Measurements from ENCODE around the gene IL10RB. TPM values are rescaled to one million over a fixed set of nuclear protein-coding genes. Genes with fewer than 3 reads are reported as not detected.

Gene IL10RB
- total RNA-seq, 1 experiment from 2014 or later, result 107 TPM

- no peak for DNase-seq (ENCODE audit: low spot score)
Observed at GRCh38 chr21:33266789-33267135, 595 bp downstream of the IL10RB start.

GRCh38 chr21:33267250-33267649 is 1.1 kb downstream of the IL10RB start:
- no peak for DNase-seq (ENCODE audit: low spot score)

GRCh38 chr21:33268393-33268736 is 2.2 kb downstream of the IL10RB start:
- DNase-seq (ENCODE audit: low spot score), result no peak

GRCh38 chr21:33268737-33269441 is 2.7 kb downstream of the IL10RB start:
- DNase-seq (ENCODE audit: low spot score), result no peak

GRCh38 chr21:33270986-33271385 is 4.8 kb downstream of the IL10RB start:
- no peak for DNase-seq (ENCODE audit: low spot score)

GRCh38 chr21:33273044-33273443 is 6.9 kb downstream of the IL10RB start:
- peak; percentile 41 for DNase-seq (ENCODE audit: low spot score)

- DNase-seq (ENCODE audit: low spot score), result no peak
Observed at GRCh38 chr21:33278721-33279120, 12.6 kb downstream of the IL10RB start.

GRCh38 chr21:33279330-33279820 is 13.2 kb downstream of the IL10RB start:
- DNase-seq (ENCODE audit: low spot score), result no peak

- no peak for DNase-seq (ENCODE audit: low spot score)
Observed at GRCh38 chr21:33281096-33281652, 15.0 kb downstream of the IL10RB start.

- DNase-seq (ENCODE audit: low spot score), result no peak
Observed at GRCh38 chr21:33283203-33283602, 17.0 kb downstream of the IL10RB start.

- DNase-seq (ENCODE audit: low spot score), result no peak
Observed at GRCh38 chr21:33286076-33286475, 19.9 kb downstream of the IL10RB start.

GRCh38 chr21:33286600-33287456 is 20.7 kb downstream of the IL10RB start:
- peak; percentile 66 for DNase-seq (ENCODE audit: low spot score)

GRCh38 chr21:33289199-33289819 is 23.1 kb downstream of the IL10RB start:
- DNase-seq (ENCODE audit: low spot score), result peak; percentile 33

- no peak for DNase-seq (ENCODE audit: low spot score)
Observed at GRCh38 chr21:33290441-33290840, 24.3 kb downstream of the IL10RB start.

- no peak for DNase-seq (ENCODE audit: low spot score)
Observed at GRCh38 chr21:33291686-33292085, 25.5 kb downstream of the IL10RB start.

- no peak for DNase-seq (ENCODE audit: low spot score)
Observed at GRCh38 chr21:33292724-33293123, 26.6 kb downstream of the IL10RB start.

- DNase-seq (ENCODE audit: low spot score), result no peak
Observed at GRCh38 chr21:33293136-33293535, 27.0 kb downstream of the IL10RB start.

GRCh38 chr21:33293811-33294216 is 27.6 kb downstream of the IL10RB start:
- DNase-seq (ENCODE audit: low spot score), result no peak

- DNase-seq (ENCODE audit: low spot score), result no peak
Observed at GRCh38 chr21:33296156-33296555, 30.0 kb downstream of the IL10RB start.

- DNase-seq (ENCODE audit: low spot score), result no peak
Observed at GRCh38 chr21:33299181-33299752, 33.1 kb downstream of the IL10RB start.

GRCh38 chr21:33300701-33301631 is 34.8 kb downstream of the IL10RB start:
- no peak for DNase-seq (ENCODE audit: low spot score)
